ENCODE results near the gene PI4K2A. TPM values are rescaled to one million over a fixed set of nuclear protein-coding genes. Genes with fewer than 3 reads are reported as not detected.

The PI4K2A gene
- total and polyA plus RNA-seq, 2 of the 4 experiments (the other 2 are of a cell fraction) = 15.8 to 27.3 TPM

DNA sequence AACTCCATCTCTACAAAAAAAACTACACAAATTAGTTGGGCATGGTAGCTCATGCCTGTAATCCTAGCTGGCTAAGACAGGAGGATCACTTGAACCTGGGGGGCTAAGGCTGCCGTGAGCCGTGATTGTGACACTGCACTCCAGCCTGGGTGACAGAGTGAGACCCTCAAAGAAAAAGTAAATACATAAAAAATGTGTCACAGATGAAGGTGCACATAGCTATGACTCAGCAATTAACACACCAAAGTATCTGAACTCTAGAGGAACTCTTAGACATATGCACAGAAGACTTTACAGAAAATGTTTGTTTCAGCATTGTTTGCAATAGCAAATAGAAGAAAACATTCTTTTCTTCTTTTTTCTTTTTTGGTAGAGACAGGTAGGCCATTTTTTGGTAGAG, 42.7 kb upstream of the PI4K2A start (continued):
- TF ChIP-seq, protein P1, sequence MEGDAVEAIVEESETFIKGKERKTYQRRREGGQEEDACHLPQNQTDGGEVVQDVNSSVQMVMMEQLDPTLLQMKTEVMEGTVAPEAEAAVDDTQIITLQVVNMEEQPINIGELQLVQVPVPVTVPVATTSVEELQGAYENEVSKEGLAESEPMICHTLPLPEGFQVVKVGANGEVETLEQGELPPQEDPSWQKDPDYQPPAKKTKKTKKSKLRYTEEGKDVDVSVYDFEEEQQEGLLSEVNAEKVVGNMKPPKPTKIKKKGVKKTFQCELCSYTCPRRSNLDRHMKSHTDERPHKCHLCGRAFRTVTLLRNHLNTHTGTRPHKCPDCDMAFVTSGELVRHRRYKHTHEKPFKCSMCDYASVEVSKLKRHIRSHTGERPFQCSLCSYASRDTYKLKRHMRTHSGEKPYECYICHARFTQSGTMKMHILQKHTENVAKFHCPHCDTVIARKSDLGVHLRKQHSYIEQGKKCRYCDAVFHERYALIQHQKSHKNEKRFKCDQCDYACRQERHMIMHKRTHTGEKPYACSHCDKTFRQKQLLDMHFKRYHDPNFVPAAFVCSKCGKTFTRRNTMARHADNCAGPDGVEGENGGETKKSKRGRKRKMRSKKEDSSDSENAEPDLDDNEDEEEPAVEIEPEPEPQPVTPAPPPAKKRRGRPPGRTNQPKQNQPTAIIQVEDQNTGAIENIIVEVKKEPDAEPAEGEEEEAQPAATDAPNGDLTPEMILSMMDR (conservative IDR thresholded peaks at IDR 0.05; ENCODE audit: low read depth, low read length) = no peak
- peak; percentile 97 for TF ChIP-seq NFE2L2 (IDR thresholded peaks at IDR 0.05; ENCODE audit: low read depth, low read length)
- no peak for TF ChIP-seq RCOR1 (IDR thresholded peaks at IDR 0.05; ENCODE audit: insufficient replicate concordance, low read length)
